IMR-90 (cell line): ENCODE measurements around the gene CSPG5. TPM values are rescaled to one million over a fixed set of nuclear protein-coding genes. Genes with fewer than 3 reads are reported as not detected.

Experiments used
- ATAC-seq: fragments of 200-7000 bp; cut with Tn5 transposase; 2 replicates; pipeline ENCODE4 v1.9.1; 2020; ENCODE audit warnings: low read depth, mild to moderate bottlenecking, moderate library complexity
- BruUV-seq: library from RNA; stranded (reverse); fragments of 400-500 nt; replicated peaks from 2 replicates; lab custom pipeline; 2021; lab: Mats Ljungman, UMichigan
- CTCF ChIA-PET: fragments of 300-600 bp; formaldehyde crosslinking; extraction: SDS; loops from one replicate; lab custom pipeline; 2021; ENCODE audit warnings: antibody characterized with exemption; lab: Yijun Ruan, JAX
- POLR2A ChIA-PET: fragments of 300-600 bp; sonication (Branson Sonifier 250); formaldehyde crosslinking; loops from one replicate; lab custom pipeline; 2022; ENCODE audit warnings: antibody characterized with exemption; ENCODE audit not compliant: unreplicated experiment; lab: Charles Lee
- DNase-seq: peaks from one replicate; pipeline ENCODE4 v3.0.0; 2013
- H2AFZ ChIP-seq: replicated peaks from 2 replicates; pipeline ENCODE3; 2013; ENCODE audit warnings: low read length, mild to moderate bottlenecking; ENCODE audit not compliant: poor library complexity
- H2AK5ac ChIP-seq: 2 replicates; pipeline ENCODE4 v1.6.1; 2013; ENCODE audit warnings: low read depth, low read length, inconsistent platforms
- H2AK9ac ChIP-seq: replicated peaks from 2 replicates; pipeline ENCODE3; 2013; ENCODE audit warnings: mild to moderate bottlenecking, low read depth, low read length, moderate library complexity; ENCODE audit not compliant: poor library complexity
- H2BK120ac ChIP-seq: 2 replicates; pipeline ENCODE4 v1.6.1; 2013; ENCODE audit warnings: low read depth, low read length, inconsistent platforms
- H2BK15ac ChIP-seq: 3 replicates; pipeline ENCODE4 v1.6.1; 2013; ENCODE audit warnings: low read depth, low read length, inconsistent platforms
- H2BK20ac ChIP-seq: 2 replicates; pipeline ENCODE4 v1.6.1; 2013; ENCODE audit warnings: low read depth, mild to moderate bottlenecking, inconsistent platforms, low read length, moderate library complexity
- H2BK5ac ChIP-seq: 2 replicates; pipeline ENCODE4 v1.6.1; 2013; ENCODE audit warnings: mild to moderate bottlenecking, low read depth, low read length, inconsistent platforms; ENCODE audit not compliant: poor library complexity, severe bottlenecking
- H3K14ac ChIP-seq: replicated peaks from 2 replicates; pipeline ENCODE4 v1.6.1; 2013; ENCODE audit warnings: low read depth, low read length, inconsistent platforms
- H3K18ac ChIP-seq: 2 replicates; pipeline ENCODE4 v1.6.1; 2013; ENCODE audit warnings: low read depth, low read length, control low read depth
- H3K23ac ChIP-seq: 2 replicates; pipeline ENCODE4 v1.6.1; 2013; ENCODE audit warnings: low read depth, low read length, inconsistent platforms
- H3K27ac ChIP-seq: 2 replicates; pipeline ENCODE4 v1.5.1; 2013; ENCODE audit warnings: mild to moderate bottlenecking, control low read depth, low read length; ENCODE audit not compliant: insufficient read depth
- H3K27me3 ChIP-seq: 2 replicates; pipeline ENCODE4 v1.6.1; 2013; ENCODE audit warnings: low read length; ENCODE audit not compliant: control insufficient read depth, insufficient read depth
- H3K36me3 ChIP-seq: 2 replicates; pipeline ENCODE4 v1.6.1; 2013; ENCODE audit warnings: low read length, mixed read lengths; ENCODE audit not compliant: control insufficient read depth, insufficient read depth
- H3K4ac ChIP-seq: 2 replicates; pipeline ENCODE4 v1.6.1; 2013; ENCODE audit warnings: low read depth, low read length, inconsistent platforms
- H3K4me1 ChIP-seq: 2 replicates; pipeline ENCODE4 v1.6.1; 2013; ENCODE audit warnings: low read length, mixed read lengths; ENCODE audit not compliant: control insufficient read depth, insufficient read depth
- H3K4me2 ChIP-seq: 2 replicates; pipeline ENCODE4 v1.6.1; 2013; ENCODE audit warnings: low read depth, mild to moderate bottlenecking, control low read depth, low read length, moderate library complexity
- H3K4me3 ChIP-seq: 2 replicates; pipeline ENCODE4 v1.5.1; 2013; ENCODE audit warnings: low read depth, mild to moderate bottlenecking, control low read depth, low read length, moderate library complexity; ENCODE audit not compliant: insufficient read depth
- H3K56ac ChIP-seq: 2 replicates; pipeline ENCODE4 v1.6.1; 2013; ENCODE audit warnings: low read length, inconsistent platforms; ENCODE audit not compliant: insufficient read depth; ENCODE audit errors: extremely low read depth
- H3K79me1 ChIP-seq, 2 experiments: 2 replicates each; pipeline ENCODE4 v1.6.1; 2013; ENCODE audit warnings: low read length in 2 of 2, inconsistent platforms in 1 of 2, low read depth in 1 of 2
- H3K9ac ChIP-seq: 2 replicates; pipeline ENCODE4 v1.6.1; 2013; ENCODE audit warnings: low read depth, low read length, control low read depth
- H3K9me1 ChIP-seq: 2 replicates; pipeline ENCODE4 v1.6.1; 2013; ENCODE audit warnings: low read length, inconsistent platforms; ENCODE audit not compliant: insufficient read depth
- H3K9me3 ChIP-seq: 2 replicates; pipeline ENCODE4 v1.6.1; 2013; ENCODE audit warnings: low read length; ENCODE audit not compliant: control insufficient read depth, insufficient read depth
- H4K20me1 ChIP-seq: 2 replicates; pipeline ENCODE4 v1.6.1; 2013; ENCODE audit warnings: low read length, inconsistent platforms; ENCODE audit not compliant: insufficient read depth
- H4K5ac ChIP-seq: 2 replicates; pipeline ENCODE4 v1.6.1; 2013; ENCODE audit warnings: mild to moderate bottlenecking, low read depth, low read length, control low read depth
- H4K8ac ChIP-seq, 2 experiments: 2 replicates each; pipeline ENCODE4 v1.6.1; 2013; ENCODE audit warnings: low read depth in 2 of 2, low read length in 2 of 2, control low read depth in 1 of 2, inconsistent platforms in 1 of 2
- H4K91ac ChIP-seq: 2 replicates; pipeline ENCODE4 v1.6.1; 2013; ENCODE audit warnings: low read depth, low read length, inconsistent platforms; ENCODE audit not compliant: insufficient read depth
- BHLHE40 ChIP-seq: fragments of 150-350 bp; IDR thresholded peaks from 2 replicates; pipeline ENCODE4 v1.6.1; 2016; ENCODE audit warnings: mild to moderate bottlenecking, low read depth, low read length
- CEBPB ChIP-seq: IDR thresholded peaks from 2 replicates; pipeline ENCODE4 v1.6.1; 2012; ENCODE audit warnings: low read depth, low read length, improper control_type of control experiment
- CHD1 ChIP-seq: IDR thresholded peaks from 2 replicates; pipeline ENCODE4 v1.6.1; 2012; ENCODE audit warnings: low read depth, low read length, improper control_type of control experiment
- ELK1 ChIP-seq: fragments of 150-350 bp; IDR thresholded peaks from 2 replicates; pipeline ENCODE4 v1.6.1; 2016; ENCODE audit warnings: low read depth, mild to moderate bottlenecking, low read length, moderate library complexity, borderline replicate concordance
- MAFK ChIP-seq: IDR thresholded peaks from 2 replicates; pipeline ENCODE4 v1.6.1; 2012; ENCODE audit warnings: low read depth, low read length, improper control_type of control experiment
- MAZ ChIP-seq: IDR thresholded peaks from 2 replicates; pipeline ENCODE4 v1.6.1; 2012; ENCODE audit warnings: low read depth, mild to moderate bottlenecking, low read length, improper control_type of control experiment, moderate library complexity, borderline replicate concordance
- MXI1 ChIP-seq: IDR thresholded peaks from 2 replicates; pipeline ENCODE4 v1.6.1; 2012; ENCODE audit warnings: low read depth, mild to moderate bottlenecking, low read length, moderate library complexity, borderline replicate concordance
- RAD21 ChIP-seq: IDR thresholded peaks from 2 replicates; pipeline ENCODE4 v1.6.1; 2012; ENCODE audit warnings: low read length, improper control_type of control experiment
- RCOR1 ChIP-seq: IDR thresholded peaks from 2 replicates; pipeline ENCODE4 v1.6.1; 2012; ENCODE audit warnings: mild to moderate bottlenecking, low read length, improper control_type of control experiment; ENCODE audit not compliant: insufficient replicate concordance
- RFX5 ChIP-seq: IDR thresholded peaks from 2 replicates; pipeline ENCODE4 v1.8.0; 2012; ENCODE audit warnings: low read depth, mild to moderate bottlenecking, low read length, moderate library complexity
- SMC3 ChIP-seq: fragments of 150-350 bp; IDR thresholded peaks from 2 replicates; pipeline ENCODE4 v1.6.1; 2016; ENCODE audit warnings: low read depth, mild to moderate bottlenecking, antibody characterized with exemption, low read length, moderate library complexity
- WGBS, 2 experiments: methylation state at CpG; one replicate each; pipeline versions ENCODE4 v1.1.5 to v1.1.7; 2013; ENCODE audit warnings: missing lambda C conversion rate in 2 of 2; ENCODE audit not compliant: insufficient read length in 1 of 2; ENCODE audit errors: extremely low coverage in 2 of 2; 5-methylcytosine and 5-hydroxymethylcytosine counted together
- dilution Hi-C: fragments of 300-500 bp; cut with HindIII; formaldehyde crosslinking; loops from one replicate; pipeline ENCODE4 v1.14.3; 2018; ENCODE audit warnings: low sequenced_read_pairs; ENCODE audit not compliant: unreplicated experiment
- in situ Hi-C: fragments of 300-500 bp; cut with MboI; formaldehyde crosslinking; loops from 3 replicates; pipeline ENCODE4 v1.14.3; 2019; ENCODE audit warnings: low sequenced_read_pairs, inconsistent platforms, mixed read lengths
- intact Hi-C: fragments of 100-400 bp; cut with micrococcal nuclease; formaldehyde crosslinking; loops from 2 replicates; pipeline ENCODE4 v1.10.0; 2022
- polyA plus RNA-seq, 3 experiments: library from polyadenylated mRNA; depleted of rRNA; stranded (reverse); fragments of >200 nt; gene quantifications; 2 replicates each; pipeline ENCODE4 v1.2.3, GENCODE V29; 2012; ENCODE audit warnings: low replicate concordance in 1 of 3
- total RNA-seq: library from RNA; depleted of rRNA; stranded (reverse); fragments of >200 nt; gene quantifications from 2 replicates; pipeline ENCODE4 v1.2.3, GENCODE V29; 2012
- TF ChIP-seq, protein P1 (sequence below): conservative IDR thresholded peaks from 2 replicates; pipeline ENCODE4 v1.5.1; 2012; ENCODE audit warnings: mild to moderate bottlenecking, low read depth, low read length, improper control_type of control experiment

CSPG5 gene
- total and polyA plus RNA-seq, 2 of the 4 experiments (the other 2 are of a cell fraction), result under 0.01 to 0.10 TPM

- Histone ChIP-seq H3K9me1 (peaks cover 6% of the 10 kb centered on the region), H3K56ac (no peak overlapping the region), H3K36me3 (peaks cover 6% of the 10 kb centered on the region), H2AFZ (no peak overlapping the region), H2AK9ac (no peak overlapping the region), H3K4me1 (peaks cover 2% of the 10 kb centered on the region; the same call in 1 of the 2 replicates), H4K8ac (peak overlapping the region in 1 of 2 experiments; percentile 24; a peak in 1 of 4 replicates), H3K4me3 (no peak overlapping the region), H3K27ac (no peak overlapping the region), H3K4ac (no peak overlapping the region), H3K23ac (no peak overlapping the region), H3K18ac (no peak overlapping the region), H2BK120ac (no peak overlapping the region), H4K5ac (no peak overlapping the region), H3K4me2 (no peak overlapping the region), H3K27me3 (no peaks in the 10 kb centered on the region), H2BK20ac (no peak overlapping the region), H3K9ac (no peak overlapping the region), H2BK5ac (no peak overlapping the region), H3K79me1 (peaks cover 21 to 26% of the 10 kb centered on the region in 2 experiments), H4K91ac (no peak overlapping the region), H2BK15ac (no peak overlapping the region), H3K9me3 (no peaks in the 10 kb centered on the region), H4K20me1 (no peaks in the 10 kb centered on the region), H2AK5ac (no peak overlapping the region), H3K14ac (no peak overlapping the region)
- ATAC-seq (no peak), DNase-seq (no peak)
- in situ Hi-C loops, result no loop called here
- intact Hi-C loops, result no loop called here
- POLR2A ChIA-PET, result no interaction called here
- TF ChIP-seq RFX5, result no peak
- TF ChIP-seq RAD21, result no peak
- TF ChIP-seq, protein P1, sequence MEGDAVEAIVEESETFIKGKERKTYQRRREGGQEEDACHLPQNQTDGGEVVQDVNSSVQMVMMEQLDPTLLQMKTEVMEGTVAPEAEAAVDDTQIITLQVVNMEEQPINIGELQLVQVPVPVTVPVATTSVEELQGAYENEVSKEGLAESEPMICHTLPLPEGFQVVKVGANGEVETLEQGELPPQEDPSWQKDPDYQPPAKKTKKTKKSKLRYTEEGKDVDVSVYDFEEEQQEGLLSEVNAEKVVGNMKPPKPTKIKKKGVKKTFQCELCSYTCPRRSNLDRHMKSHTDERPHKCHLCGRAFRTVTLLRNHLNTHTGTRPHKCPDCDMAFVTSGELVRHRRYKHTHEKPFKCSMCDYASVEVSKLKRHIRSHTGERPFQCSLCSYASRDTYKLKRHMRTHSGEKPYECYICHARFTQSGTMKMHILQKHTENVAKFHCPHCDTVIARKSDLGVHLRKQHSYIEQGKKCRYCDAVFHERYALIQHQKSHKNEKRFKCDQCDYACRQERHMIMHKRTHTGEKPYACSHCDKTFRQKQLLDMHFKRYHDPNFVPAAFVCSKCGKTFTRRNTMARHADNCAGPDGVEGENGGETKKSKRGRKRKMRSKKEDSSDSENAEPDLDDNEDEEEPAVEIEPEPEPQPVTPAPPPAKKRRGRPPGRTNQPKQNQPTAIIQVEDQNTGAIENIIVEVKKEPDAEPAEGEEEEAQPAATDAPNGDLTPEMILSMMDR, result no peak
- TF ChIP-seq BHLHE40, result no peak
- TF ChIP-seq CHD1, result no peak
- TF ChIP-seq CEBPB, result no peak
- TF ChIP-seq ELK1, result no peak
- no peak for TF ChIP-seq MAZ
- TF ChIP-seq MXI1, result no peak
- no peak for TF ChIP-seq RCOR1
- TF ChIP-seq SMC3, result no peak
- no peak for TF ChIP-seq MAFK
- BruUV-seq, result no TSS peak
- dilution Hi-C loops, result no loop called here
- WGBS, 2 experiments, result 51% methylated on average over 5 of the region's 5 CpGs; no CpG with 5 or more reads in 1 of the 2 experiments
- CTCF ChIA-PET, result no interaction called here
These were observed 63.6 kb downstream of the CSPG5 start for GRCh38 chr3:47515100-47515499.
